Activated CD4-positive, alpha-beta T cell treated with anti-CD3 and anti-CD28 coated beads for 36 hours (primary cell): Measurements from ENCODE around the gene EDAR. TPM values are rescaled to one million over a fixed set of nuclear protein-coding genes. Genes with fewer than 3 reads are reported as not detected.

ENCODE experiments used
- total RNA-seq, 2 experiments: library from RNA; stranded (reverse); gene quantifications; one replicate each; pipeline ENCODE4 v1.2.3, GENCODE V29; 2021

Gene EDAR
- total RNA-seq, 2 experiments from 2014 or later, result 0.78 to 0.81 TPM

Other genes with a start within 250 kb of the EDAR start
- gene CCDC138, start 202.4 kb downstream of the EDAR start, total RNA-seq, result 10 to 100 TPM; 14.3 to 15.3 TPM
- gene SH3RF3, start 140.0 kb upstream of the EDAR start, total RNA-seq, result 1 to 10 TPM; 1.4 TPM